Chondrocyte (in vitro differentiated cells): ENCODE measurements around the gene PEX16. TPM values are rescaled to one million over a fixed set of nuclear protein-coding genes. Genes with fewer than 3 reads are reported as not detected.

Experiments used
- DNase-seq: peaks from one replicate; pipeline ENCODE4 v3.0.0; 2021; ENCODE audit warnings: mixed read lengths, low spot score
- H3K27ac Mint-ChIP-seq: one replicate; pipeline ENCODE4 v1.8.0; 2021; ENCODE audit warnings: mild to moderate bottlenecking, moderate library complexity, mixed read lengths; ENCODE audit not compliant: unreplicated experiment
- H3K27me3 Mint-ChIP-seq: 2 replicates; pipeline ENCODE4 v1.8.0; 2021; ENCODE audit warnings: low read depth, mixed read lengths
- H3K36me3 Mint-ChIP-seq: 2 replicates; pipeline ENCODE4 v1.8.0; 2021; ENCODE audit warnings: low read depth, mixed read lengths
- H3K4me1 Mint-ChIP-seq: 2 replicates; pipeline ENCODE4 v1.8.0; 2021; ENCODE audit warnings: low read depth, mild to moderate bottlenecking, mixed read lengths
- H3K4me3 Mint-ChIP-seq: one replicate; pipeline ENCODE4 v1.8.0; 2021; ENCODE audit warnings: mild to moderate bottlenecking, moderate library complexity, mixed read lengths; ENCODE audit not compliant: unreplicated experiment
- H3K9me3 Mint-ChIP-seq: 2 replicates; pipeline ENCODE4 v1.8.0; 2021; ENCODE audit warnings: low read depth, mixed read lengths
- CTCF ChIP-seq: fragments of 200-600 bp; sonication (generic); IDR thresholded peaks from 2 replicates; pipeline ENCODE4 v1.5.0; 2021; ENCODE audit warnings: antibody characterized with exemption, mild to moderate bottlenecking, moderate library complexity
- total RNA-seq: library from RNA; stranded (reverse); gene quantifications from 3 replicates; pipeline ENCODE4 v1.2.1, GENCODE V29; 2021

The PEX16 gene
- total RNA-seq, 1 donor from 2014 or later = 17.5 TPM

GRCh38 chr11:45930951-45931570, 13.4 kb upstream of the PEX16 start:
- Mint-ChIP-seq H3K4me1 (peaks cover 6% of the 10 kb centered on the region), H3K9me3 (no peaks in the 10 kb centered on the region), H3K36me3 (peaks cover 14% of the 10 kb centered on the region), H3K4me3 (no peak overlapping the region), H3K27ac (no peak overlapping the region), H3K27me3 (peaks cover 5% of the 10 kb centered on the region)
- no peak for DNase-seq
- TF ChIP-seq CTCF = no peak

- Mint-ChIP-seq H3K27me3 (peaks cover 7% of the 10 kb centered on the region), H3K27ac (no peak overlapping the region), H3K36me3 (peaks cover 14% of the 10 kb centered on the region), H3K9me3 (no peaks in the 10 kb centered on the region), H3K4me1 (peaks cover 6% of the 10 kb centered on the region), H3K4me3 (no peak overlapping the region)
- DNase-seq = no peak
- TF ChIP-seq CTCF = no peak
These were observed 12.5 kb upstream of the PEX16 start for GRCh38 chr11:45930031-45930794.

- Mint-ChIP-seq H3K4me1 (peaks cover 6% of the 10 kb centered on the region), H3K4me3 (no peak overlapping the region), H3K27me3 (peaks cover 11% of the 10 kb centered on the region), H3K27ac (no peak overlapping the region), H3K9me3 (no peaks in the 10 kb centered on the region), H3K36me3 (peaks cover 12% of the 10 kb centered on the region)
- no peak for DNase-seq
- no peak for TF ChIP-seq CTCF
These were observed 11.9 kb upstream of the PEX16 start for GRCh38 chr11:45929486-45930030.

GRCh38 chr11:45928535-45929215, 11.0 kb upstream of the PEX16 start:
- DNase-seq = no peak
- H3K36me3 Mint-ChIP-seq = peaks cover 15% of the 10 kb centered on the region
- H3K9me3 Mint-ChIP-seq = no peaks in the 10 kb centered on the region
- H3K27ac Mint-ChIP-seq = no peak overlapping the region
- no peak for TF ChIP-seq CTCF
- peaks cover 18% of the 10 kb centered on the region for H3K27me3 Mint-ChIP-seq
- peaks cover 6% of the 10 kb centered on the region for H3K4me1 Mint-ChIP-seq
- H3K4me3 Mint-ChIP-seq = no peak overlapping the region
